AG08395 (cell line): ENCODE results near the gene STAG1.
A peak's percentile ranks its signal among the peaks of the same experiment; 100 is the strongest.
"Not testable (repeated sequence)": the region's sequence is repeated elsewhere in the genome, so short reads cannot be mapped to it uniquely, and the experiment has no call there.

Source experiments
- DNase-seq: peaks from one replicate; pipeline ENCODE4 v3.0.0; 2012; ENCODE audit warnings: mixed read lengths, low spot score

Gene STAG1

DNA sequence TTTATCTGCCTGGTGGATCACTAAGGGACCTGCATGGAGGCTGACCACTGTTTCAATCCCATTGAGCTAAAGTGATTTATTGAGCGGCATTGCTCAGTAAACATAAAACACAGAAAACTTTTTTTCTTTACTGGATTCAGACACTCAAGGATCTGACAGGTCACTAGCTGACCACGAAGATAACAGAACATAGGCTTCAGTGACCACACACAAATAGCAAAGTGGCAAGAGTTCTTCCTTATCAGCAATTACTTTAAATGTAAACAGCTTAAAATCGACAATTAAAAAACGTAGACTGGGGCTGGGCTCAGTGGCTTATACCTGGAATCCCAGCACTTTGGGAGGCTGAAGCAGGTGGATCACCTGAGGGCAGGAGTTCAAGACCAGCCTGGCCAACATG, 48.7 kb downstream of the STAG1 start:
- DNase-seq: no peak

GRCh38 chr3:136699271-136699828, 52.8 kb downstream of the STAG1 start:
- DNase-seq: no peak

DNA sequence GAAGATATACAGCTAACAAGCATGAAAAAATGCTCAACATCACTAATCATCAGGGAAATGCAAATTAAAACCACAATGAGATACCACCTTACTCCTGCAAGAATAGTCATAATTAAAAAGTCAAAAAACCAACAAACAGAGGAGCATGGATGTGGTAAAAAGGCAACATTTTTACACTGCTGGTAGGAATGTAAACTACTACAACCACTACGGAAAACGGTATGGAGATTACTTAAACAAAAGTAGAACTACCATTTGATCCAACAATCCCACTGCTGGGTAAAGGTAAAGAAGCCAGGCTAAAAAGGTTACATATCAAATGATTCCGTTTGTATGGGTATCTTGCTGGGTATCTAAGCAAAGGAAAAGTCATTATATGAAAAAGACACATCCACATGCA, 53.8 kb downstream of the STAG1 start:
- no peak for DNase-seq

DNA sequence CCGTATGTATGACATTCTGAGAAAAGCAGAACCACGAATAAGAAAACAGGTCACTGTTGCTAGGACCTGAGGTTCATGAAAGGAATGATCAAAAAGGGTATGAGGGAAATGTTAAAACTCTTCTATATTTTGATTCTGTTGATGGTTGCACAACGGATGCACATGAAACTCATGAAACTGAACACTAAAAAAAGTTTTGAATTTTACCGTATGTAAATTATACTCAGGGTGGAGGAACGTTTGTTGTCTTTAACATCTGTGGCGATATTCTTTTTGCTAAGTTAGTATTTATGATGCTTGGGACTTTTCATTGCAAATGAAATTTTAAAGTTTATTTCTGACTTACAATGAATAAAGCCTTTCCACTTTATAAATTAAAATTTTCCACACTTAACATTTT, 55.4 kb downstream of the STAG1 start:
- DNase-seq: no peak

- no peak for DNase-seq
Measured at GRCh38 chr3:136694321-136694720, 57.9 kb downstream of the STAG1 start.

DNA sequence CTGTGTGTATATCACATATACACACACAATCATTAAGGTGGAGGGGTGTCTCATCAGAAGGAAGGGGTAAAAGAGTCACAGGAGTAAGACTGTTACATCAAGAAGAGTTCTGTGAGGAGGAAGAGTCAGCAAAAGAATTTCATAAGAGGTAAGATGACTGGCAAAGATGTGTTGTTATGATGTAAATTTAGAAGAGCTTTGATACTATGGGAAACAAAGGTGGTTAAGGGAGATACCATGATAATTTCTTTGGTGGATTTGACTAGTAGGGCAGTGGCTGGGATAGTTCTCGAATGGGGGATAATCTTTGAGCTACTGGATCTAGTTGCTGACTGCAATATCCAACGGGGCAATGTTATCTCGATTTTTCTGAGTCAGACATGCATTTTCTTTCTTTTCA, 61.6 kb downstream of the STAG1 start:
- no peak for DNase-seq

DNA sequence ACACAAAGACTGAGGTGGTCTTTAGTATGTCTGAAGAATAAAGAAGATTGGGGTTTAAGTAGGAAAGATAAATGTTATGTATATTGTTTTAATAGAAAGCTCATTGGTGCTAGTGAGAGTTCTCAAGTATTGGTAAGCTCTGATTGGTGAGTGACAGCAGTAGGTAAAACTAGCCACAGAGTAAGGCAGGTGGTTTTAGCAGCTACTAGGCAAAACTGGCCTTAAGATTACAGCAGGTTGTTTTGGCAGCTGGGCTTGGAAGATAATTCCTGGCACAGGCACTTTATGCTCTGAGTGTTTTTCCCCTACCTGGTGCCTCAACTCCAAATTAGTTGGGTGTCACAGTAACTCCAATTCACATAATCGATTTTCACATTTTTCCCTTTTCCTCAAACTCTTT, 66.3 kb downstream of the STAG1 start:
- no peak for DNase-seq

- no peak for DNase-seq
Measured at GRCh38 chr3:136682740-136683312, 69.4 kb downstream of the STAG1 start.

GRCh38 chr3:136678981-136679380, 73.2 kb downstream of the STAG1 start:
- DNase-seq: peak; percentile 35

DNA sequence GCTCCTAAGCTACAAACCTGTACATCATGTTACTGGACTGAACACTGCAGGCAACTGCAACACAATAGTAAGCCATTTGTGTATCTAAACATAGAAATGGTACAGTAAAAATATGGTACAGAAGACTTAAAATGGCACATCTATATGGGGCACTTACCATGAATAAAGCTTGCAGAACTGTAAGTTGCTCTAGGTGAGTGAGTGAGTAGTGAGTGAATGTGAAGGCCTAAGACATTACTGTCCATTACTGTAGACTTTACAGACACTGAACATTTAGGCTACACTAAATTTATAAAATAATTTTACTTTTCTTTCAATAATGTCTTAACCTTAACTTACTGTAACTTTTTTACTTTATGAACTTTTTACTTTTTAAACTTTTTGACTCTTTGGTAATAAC, 76.2 kb downstream of the STAG1 start:
- DNase-seq: no peak

GRCh38 chr3:136675150-136675858, 76.9 kb downstream of the STAG1 start:
- no peak for DNase-seq

DNA sequence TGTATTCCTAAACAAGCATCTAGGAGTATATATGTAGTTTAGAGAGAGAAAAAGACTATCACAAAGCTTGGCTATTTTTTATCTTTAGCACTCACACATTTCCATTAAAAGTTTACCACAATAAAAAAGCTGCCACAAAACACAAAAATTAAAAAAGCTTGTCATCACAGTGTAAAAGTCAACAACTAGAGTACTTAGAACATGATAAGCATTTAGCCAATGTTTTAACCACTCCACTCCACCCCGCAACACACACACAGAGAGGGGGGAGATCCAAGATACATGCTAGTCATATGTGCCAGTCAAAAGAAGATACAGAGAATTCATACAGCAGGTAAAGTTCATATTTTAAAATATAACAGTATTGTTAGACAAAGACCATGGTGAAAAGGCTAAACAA, 79.7 kb downstream of the STAG1 start:
- DNase-seq: no peak

DNA sequence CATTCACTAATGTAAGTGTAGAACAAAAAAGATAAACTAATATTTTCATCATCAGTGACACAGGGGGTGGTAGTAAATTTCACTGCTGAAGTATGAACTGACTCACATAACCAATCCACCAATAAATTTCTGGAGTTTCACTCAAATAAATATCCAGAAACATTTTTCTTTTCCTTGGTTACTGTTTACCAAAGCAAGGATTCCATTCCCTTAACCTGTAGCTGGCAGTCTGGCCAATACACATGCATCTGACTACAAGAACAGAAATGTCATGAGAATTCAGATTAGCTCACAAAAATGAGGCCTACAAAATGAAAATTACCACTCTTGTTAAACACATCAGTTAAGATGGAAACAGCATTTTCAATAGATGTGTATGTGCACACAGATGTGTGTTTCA, 80.3 kb downstream of the STAG1 start:
- peak; percentile 46 for DNase-seq

GRCh38 chr3:136670166-136670565, 82.0 kb downstream of the STAG1 start:
- no peak for DNase-seq

DNA sequence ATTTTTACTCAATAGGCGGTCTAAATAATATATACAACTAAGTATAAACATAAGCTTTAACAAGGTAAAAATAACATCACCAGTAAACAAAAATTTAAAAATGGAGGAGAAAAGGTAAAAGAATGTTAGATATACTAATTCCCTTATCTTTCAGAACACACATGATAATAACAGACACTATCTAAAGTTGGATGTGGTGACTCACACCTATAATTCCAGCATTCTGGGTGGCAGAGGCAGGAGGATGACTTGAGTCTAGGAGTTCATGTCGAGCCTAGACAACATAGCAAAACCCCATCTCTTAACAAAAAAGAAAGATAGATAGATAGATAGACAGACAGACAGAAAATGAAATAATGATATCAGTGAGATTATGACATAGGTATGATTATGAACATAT, 85.1 kb downstream of the STAG1 start:
- DNase-seq: no peak

DNA sequence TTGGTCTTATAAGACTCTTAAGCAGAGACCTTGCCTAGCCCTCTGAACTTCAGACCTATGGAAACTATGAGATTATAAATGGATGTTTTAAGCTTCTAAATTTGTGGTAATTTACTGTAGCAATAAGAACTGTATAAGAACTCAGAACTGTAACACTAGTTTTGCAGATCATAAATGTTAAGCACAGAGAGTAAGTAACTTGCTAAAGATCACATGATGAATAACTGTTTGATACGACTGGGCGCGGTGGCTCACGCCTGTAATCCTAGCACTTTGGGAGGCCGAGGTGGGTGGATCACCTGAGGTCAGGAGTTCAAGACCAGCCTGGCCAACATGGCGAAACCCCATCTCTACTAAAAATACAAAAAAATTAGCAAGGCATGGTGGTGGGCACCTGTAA, 85.9 kb downstream of the STAG1 start:
- not testable (repeated sequence) for DNase-seq

GRCh38 chr3:136664771-136665170, 87.4 kb downstream of the STAG1 start:
- DNase-seq: no peak

DNA sequence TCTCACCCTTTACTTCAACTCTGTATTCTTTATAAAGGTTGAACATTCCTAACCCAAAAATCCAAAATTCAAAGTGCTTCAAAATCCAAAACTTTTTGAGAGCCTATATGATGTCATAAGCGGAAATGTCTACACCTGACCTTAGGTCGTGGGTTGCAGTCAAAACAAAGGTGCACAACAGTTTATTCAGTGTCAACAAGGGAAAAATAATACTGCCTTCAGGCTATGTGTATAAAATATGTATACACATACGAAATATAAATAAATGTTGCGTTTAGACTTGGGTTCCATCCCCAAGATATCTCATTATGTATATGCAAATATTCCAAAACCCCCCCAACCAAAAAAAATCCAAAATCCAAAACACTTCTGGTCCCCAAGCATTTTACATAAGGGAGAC, 90.9 kb downstream of the STAG1 start:
- no peak for DNase-seq

GRCh38 chr3:136658946-136659682, 93.1 kb downstream of the STAG1 start:
- peak; percentile 53 for DNase-seq

GRCh38 chr3:136657526-136657925, 94.7 kb downstream of the STAG1 start:
- no peak for DNase-seq

DNA sequence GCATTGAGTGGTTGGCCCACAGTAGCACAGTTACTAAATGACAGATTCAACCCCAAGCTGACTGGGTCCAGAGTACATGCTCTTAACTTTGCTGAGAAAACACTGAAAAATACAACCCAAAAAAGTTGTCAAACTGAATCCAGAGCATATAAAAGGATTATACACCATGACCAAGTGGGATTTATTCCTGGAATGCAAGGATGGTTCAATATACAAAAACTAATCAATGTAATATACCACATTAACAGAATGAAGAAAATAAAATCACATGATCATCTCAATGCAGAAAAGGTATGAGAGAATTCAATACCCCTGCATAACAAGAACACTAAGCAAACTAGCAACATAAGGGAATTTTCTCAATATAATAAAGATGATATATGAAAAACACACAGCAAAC, 98.5 kb downstream of the STAG1 start:
- no peak for DNase-seq

GRCh38 chr3:136651581-136651980, 100.6 kb downstream of the STAG1 start:
- DNase-seq: no peak

GRCh38 chr3:136650461-136650860, 101.7 kb downstream of the STAG1 start:
- no peak for DNase-seq
